Stimulated activated CD4-positive, alpha-beta T cell treated with anti-CD3 and anti-CD28 coated beads, Interleukin-4, amount 100 ng/mL, for 48 hours (primary cell): ENCODE measurements around the gene ACSBG1.
"Not testable (repeated sequence)": the region's sequence is repeated elsewhere in the genome, so short reads cannot be mapped to it uniquely, and the experiment has no call there.

ENCODE experiments used
- DNase-seq, 2 donors: peaks; one replicate each; pipeline ENCODE4 v3.0.0-alpha.2; 2020; ENCODE audit warnings: low read depth in 2 of 2

Gene ACSBG1

GRCh38 chr15:78167227-78167888, 67.0 kb downstream of the ACSBG1 start:
- peak in 1 of 2 donors; percentile 14 for DNase-seq

- DNase-seq = no peak
These were observed 70.4 kb downstream of the ACSBG1 start for GRCh38 chr15:78164010-78164409.

- DNase-seq = peak in 1 of 2 donors; percentile 18
These were observed 72.3 kb downstream of the ACSBG1 start for GRCh38 chr15:78162038-78162437.

- no peak for DNase-seq
These were observed 75.0 kb downstream of the ACSBG1 start for GRCh38 chr15:78159395-78159794.

- DNase-seq = no peak
These were observed 77.2 kb downstream of the ACSBG1 start for GRCh38 chr15:78157203-78157602.

- no peak for DNase-seq
These were observed 77.7 kb downstream of the ACSBG1 start for GRCh38 chr15:78156653-78157052.

- no peak for DNase-seq
These were observed 78.9 kb downstream of the ACSBG1 start for GRCh38 chr15:78155355-78155939.

GRCh38 chr15:78154955-78155354, 79.4 kb downstream of the ACSBG1 start:
- DNase-seq = no peak

GRCh38 chr15:78151075-78151474, 83.3 kb downstream of the ACSBG1 start:
- DNase-seq = not testable (repeated sequence)

GRCh38 chr15:78149805-78150751, 84.3 kb downstream of the ACSBG1 start:
- no peak for DNase-seq

GRCh38 chr15:78149068-78149804, 85.1 kb downstream of the ACSBG1 start, which contains the start of gene IDH3A:
IDH3A (plus strand) TSS chr15:78149362; CDS start chr15:78149404, 42 bp downstream.
- peak; percentile 100 for DNase-seq

GRCh38 chr15:78148392-78149067, 85.8 kb downstream of the ACSBG1 start:
- DNase-seq = no peak

- no peak for DNase-seq
These were observed 86.8 kb downstream of the ACSBG1 start for GRCh38 chr15:78147566-78147965.

- no peak for DNase-seq
These were observed 87.8 kb downstream of the ACSBG1 start for GRCh38 chr15:78146425-78147154.

- no peak for DNase-seq
These were observed 92.0 kb downstream of the ACSBG1 start for GRCh38 chr15:78142332-78142731.

- DNase-seq = no peak
These were observed 94.1 kb downstream of the ACSBG1 start for GRCh38 chr15:78140292-78140691.

- DNase-seq = no peak
These were observed 94.8 kb downstream of the ACSBG1 start for GRCh38 chr15:78139578-78139977.

GRCh38 chr15:78133801-78134200, 100.6 kb downstream of the ACSBG1 start:
- no peak for DNase-seq

GRCh38 chr15:78131295-78132061, 102.9 kb downstream of the ACSBG1 start, which contains the start of gene CIB2:
CIB2 (minus strand) TSS chr15:78131445; CDS start chr15:78131215, 230 bp downstream.
- peak; percentile 65 to 68 for DNase-seq
